ENCODE measurements around the gene CCDC85C.
A peak's percentile ranks its signal among the peaks of the same experiment; 100 is the strongest.

Gene CCDC85C

DNA sequence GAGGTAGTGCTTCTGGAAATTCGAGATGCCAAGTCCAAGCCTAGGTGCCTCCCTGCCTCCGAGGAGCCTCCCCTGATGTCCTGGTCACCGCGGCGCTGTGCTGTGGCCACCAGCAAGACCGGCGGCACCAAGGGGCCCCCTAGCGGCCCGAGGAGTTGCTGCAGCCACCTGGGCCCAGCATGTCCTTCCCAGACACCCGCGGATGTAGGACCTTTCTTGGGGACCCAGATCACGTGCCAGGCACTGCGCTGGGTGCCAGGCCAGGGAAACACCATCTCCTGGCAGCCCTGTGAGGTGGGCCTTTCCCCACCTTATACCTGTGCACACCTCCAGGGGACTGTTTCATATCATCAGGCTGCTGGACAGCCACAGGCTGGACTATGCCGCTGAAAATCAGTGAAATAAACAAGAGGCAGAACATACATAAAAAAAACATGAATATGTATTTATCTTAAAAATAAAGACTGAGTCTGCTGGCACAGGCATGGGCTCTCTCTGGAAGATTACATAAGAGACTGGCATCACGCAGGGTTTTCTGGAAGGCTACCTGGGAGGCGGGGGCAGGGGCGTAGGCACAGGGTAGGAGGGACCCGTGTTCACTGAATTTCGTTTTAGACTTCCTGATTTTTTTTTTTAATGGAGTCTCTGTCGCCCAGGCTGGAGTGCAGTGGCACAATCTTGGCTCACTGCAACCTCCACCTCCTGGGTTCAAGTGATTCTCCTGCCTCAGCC, 25.0 kb upstream of the CCDC85C start:
- DNase-seq = peak; percentile 47

DNA sequence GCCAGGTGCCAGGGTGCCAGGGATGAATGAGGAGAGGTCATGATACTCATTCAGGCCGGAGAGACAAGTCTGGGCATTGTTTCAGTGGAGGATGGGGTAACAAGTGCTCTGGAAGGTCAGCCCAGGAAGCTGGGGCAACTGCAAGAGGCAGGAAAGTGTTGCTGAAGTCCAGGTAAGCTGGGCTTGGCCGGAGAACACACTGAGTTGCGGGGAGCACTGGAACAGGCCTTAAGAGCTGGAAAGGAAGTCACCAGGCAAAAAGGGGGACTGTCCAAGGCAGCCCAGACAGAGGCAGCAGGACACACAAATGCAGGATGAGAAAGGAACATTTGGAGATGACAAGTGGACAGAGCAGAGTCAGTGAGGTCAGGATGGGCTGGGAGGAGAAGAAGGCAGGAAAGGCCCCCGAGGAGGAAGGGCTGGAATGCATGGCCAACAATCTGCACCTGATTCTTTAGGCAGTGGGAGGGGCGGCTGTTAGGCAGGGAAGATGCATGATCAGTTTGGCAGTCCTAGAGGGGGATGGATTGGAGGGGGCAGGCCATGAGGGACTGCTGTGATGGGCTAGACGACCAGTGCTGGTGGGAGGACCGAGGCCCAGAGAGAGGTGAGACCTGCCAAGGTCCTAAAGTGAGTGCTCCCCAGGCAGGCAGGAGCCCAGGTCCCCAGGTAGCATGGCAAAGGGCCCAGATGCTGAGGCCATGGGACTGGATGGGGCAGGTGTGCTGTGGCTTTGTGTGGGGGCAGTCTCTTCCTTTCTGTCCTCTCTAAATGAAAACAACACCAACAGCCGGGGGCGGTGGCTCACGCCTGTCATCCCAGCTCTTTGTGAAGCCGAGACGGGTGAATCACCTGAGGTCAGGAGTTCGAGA, 23.7 kb upstream of the CCDC85C start:
- DNase-seq = no peak

DNA sequence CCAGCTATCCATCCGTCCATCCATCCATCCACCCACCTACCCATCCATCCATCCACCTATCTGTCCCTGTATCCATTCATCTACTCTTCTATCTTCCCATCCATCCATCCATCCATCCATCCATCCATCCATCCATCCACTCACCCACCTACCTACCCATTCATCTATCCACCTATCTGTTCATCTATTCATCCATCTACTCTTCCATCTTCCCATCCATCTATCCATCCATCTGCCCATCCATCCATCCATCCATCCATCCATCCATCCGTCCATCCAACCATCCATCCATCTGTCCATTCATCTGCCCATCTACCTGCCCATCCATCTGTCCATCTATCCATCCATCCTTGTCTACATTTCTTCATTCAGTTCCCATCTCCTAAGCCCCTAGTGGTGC, 23.1 kb upstream of the CCDC85C start:
- DNase-seq = no peak

DNA sequence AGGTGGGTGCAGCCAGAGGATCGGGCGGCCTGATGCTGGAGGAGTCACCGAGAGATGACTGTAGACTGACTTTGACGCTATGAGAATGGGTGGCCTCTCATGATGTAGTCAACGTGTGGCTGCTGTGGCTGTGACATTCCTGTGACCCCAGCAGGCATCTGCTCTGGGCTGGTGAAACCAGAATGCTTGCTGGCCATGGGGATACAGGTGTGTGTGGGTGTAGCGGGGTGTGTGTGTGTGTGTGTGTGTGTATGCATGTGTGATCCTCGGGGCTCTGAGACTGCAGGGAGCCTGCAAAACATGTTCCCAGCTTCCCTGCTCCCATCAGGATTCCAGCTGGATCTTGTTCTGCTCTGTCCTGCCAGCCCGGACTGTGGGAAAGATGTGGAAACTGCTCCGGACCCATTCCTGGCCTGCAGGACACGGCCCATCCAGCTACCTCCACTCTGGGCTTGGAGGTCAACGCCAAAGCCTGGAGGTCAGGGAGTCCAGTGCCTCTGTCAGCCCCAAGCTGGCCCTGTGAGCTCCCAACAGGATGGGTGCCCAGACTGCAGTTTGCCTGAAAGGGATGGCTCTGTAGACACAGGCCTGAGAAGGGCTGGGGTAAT, 22.1 kb upstream of the CCDC85C start:
- no peak for DNase-seq

DNA sequence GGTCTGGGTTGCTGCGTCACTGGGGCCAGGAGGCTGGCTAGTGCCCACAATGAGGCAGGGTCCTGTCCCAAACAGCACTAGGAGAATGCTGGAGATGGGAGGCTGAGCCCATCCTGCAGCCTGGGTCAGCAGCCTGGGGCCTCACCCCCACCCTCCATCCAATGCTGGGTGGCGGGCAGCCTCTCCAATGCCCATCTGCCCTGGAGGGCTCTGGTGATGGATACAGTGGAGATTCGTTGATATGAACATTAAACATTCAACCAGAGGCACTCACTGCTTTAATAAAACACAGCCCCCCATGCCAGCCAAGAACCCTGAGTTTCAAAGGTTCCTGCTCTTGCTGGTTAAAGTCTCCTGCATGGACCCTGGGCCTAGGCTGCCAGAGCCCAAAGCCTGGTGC, 21.5 kb upstream of the CCDC85C start:
- no peak for DNase-seq

DNA sequence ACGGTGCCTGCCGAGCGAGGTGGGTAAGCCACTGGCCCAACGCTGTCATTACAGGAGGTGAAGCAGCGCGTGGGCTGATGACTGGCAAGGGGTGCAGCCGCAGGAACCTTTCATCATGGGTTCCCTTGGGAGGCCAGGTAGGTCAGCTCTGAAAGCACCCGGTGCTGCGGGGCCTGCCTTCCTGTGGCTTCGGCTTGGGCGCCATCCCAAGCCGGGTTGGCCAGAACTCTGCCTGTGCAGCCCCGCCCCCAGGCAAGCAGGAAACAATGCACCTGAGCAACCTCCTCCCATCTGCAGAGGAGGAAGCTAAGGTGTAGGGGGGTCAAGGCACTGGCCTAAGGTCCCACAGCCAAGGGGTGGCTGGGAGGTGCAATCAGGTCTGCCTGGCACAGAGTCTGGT, 21.0 kb upstream of the CCDC85C start:
- no peak for DNase-seq

DNA sequence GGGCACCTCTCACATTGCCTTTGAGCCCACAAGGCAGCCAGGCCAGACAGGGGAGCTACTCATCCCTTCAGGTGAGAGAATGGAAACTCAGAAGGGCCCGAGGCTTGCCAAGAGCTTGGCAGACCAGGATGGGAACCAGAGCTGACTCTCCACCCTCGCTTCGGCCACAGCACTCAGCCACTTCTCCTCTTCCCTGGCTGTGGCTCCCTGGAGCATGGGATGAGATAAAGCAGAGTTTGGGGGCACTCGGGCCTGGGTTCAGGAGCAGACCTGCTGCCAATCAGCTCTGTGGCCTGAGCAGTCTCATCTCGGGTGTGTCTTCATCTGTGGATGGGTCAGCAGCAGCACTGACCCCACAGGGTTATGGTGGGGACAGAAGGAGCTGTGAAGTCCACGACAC, 20.0 kb upstream of the CCDC85C start:
- no peak for DNase-seq

DNA sequence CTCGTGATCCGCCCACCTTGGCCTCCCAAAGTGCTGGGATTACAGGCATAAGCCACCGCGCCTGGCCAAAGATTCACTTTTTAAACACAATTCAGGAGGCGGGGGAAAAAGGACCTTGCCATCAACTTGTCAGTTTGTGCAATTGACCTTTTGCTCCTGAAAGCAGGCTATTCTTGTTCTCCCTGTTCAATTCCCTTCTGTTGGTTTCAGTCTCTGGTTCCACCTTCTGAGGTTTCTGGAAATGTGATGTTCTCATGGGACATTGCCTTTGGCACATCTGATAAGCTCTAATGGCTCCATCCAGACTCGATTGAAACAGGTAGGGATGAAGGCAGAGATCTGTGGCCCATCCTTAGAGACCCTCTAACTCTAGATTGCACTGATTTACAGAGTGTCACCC, 17.9 kb upstream of the CCDC85C start:
- DNase-seq = no peak

DNA sequence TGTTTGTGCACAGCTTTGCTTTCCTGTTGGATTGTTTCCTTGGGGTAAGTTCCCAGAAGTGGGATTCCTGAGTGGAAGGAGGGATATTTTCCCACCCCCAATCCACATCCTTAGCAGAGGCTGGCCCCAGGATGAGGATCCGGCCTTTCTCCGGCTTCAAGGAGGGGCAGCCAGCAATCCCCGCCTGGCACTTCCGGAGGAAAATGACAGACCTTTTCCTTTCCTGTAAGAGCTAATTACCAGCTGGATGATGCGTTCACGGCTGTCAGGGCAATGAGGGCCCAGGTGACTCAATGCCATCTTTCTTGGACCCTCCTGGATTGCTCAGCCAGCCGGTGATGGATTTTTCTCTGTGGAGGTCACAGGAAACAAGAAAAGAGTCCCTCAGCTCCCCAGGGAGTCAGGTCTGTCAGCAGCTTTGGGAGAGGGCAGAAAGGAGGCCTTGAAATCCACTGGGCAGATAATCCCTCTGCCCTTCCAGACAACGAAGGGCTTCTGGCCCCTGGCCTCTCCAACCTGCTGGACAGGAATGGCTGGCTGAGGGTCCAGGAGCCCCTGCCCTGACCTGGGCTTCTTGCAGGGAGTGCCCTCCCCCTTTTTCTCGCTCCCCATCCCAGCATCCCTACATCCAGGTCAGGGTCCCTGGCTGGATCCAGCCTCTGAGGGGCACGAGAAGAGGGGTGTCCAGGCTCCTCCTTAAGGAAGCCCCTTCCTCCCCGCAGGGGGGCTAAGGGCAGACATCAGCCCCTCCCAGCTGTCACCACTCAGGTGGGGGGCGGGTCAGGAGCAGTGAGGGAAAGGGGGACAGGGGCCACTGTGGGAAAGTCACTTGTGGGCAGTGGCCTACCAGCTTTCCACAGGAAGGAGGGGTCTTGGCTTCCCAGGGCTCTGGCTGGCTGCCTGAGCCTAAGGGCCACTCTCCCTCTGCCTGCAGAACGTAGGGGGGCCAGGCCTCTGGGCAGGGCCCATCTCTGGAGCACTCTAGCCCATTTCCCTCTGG, 16.1 kb upstream of the CCDC85C start:
- DNase-seq = peak; percentile 32

DNA sequence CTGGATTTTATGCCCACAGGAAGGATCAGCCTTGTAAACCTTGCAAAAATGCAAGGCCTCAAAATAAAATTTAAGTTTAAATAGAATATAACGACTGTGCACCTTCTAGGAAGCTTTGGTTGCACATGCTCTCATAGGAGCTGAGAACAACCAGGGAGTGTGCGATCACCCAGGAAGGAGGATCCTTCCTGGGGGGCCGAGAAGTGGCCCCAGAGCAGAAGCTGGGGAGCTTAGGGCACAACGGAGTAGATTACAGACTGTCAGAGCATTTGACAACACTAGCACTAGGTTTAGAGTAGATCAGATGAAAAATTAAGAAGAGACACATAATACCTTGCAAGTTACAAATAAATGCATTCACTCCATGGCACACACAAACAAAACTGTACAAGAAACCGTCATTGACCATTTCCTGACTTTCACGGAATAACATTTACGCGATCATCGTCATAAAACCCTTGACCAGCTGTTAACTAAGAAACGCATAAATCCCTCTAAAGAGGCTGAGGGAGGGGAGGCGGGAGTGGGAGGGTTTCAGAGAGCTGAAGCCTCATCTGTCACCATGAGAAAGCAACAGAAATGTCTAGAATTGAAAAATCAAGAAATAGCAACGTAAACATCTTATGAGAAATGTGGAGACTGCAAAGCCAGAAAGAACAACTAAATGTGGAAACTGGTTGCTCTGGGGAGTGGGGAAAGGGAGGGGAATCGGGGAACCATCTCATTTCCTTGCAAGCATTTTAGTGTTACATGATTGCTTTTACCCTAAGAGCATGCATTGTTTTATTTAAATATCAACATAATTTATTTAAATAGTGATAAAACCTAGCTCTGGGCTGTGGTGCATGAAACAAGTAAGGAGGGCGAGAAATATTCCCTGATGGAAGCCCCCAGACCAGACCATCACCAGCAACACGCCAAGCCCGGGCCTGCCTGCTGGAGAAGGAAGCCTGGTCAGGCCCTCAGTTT, 13.1 kb upstream of the CCDC85C start:
- no peak for DNase-seq

DNA sequence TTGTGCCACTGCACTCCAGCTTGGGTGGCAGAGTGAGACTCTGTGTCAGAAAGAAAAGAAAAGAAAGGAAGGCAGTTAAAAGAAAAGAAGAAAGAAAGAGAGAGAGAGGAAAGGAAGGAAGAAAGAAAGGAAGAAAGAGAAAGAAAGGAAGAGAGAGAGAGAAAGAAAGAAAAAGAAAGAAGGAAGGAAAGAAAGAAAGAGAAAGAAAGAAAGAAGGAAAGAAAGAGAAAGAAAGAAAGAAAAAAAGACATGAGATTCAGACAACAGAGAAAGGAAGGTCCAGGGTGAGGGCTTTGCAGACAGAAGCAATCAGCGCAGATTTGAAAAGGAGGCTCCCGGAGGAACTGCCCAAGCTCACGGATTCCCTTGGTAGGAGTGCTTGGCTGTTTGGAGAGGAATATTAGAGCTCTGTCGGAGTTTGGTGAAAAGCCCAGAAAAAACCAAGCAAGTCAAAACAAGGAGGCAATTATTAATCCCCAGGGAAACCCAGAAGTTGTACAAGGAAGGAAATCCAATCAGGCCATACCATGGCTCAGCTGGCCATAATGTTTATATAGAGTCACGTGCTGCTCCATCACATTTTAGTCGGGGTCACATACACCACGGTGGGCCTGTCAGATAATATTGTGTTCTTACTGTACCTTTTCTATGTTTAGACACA, 11.6 kb upstream of the CCDC85C start:
- DNase-seq = no peak

DNA sequence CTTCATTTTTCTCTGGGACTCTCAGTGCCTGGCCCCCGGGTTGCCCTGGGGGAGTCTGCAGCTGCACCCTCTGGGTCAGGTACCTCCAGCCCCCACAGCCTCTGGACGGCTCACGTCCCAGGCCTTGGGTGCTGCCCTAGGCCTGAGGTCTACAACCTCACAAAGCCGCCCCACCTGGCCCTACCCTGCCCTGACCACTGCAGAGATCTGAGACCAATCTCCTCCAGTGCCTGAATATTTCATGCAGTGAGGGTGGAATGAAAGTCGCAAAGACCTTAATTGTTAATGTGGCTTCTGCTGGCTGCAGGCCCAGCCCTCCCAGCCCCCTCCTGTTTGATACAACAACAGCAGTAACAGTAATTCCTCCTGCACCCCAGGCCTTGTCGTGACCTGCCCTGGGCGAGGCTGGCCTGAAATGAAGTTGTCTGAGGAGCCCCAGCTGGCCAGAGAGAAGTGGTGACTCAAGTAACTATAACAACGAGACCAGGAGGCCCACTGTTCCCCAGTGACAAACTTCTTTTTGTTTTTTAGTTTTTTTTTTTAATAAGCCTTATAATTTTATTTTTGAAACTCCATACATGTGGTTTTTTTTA, 8.8 kb upstream of the CCDC85C start:
- DNase-seq = no peak

DNA sequence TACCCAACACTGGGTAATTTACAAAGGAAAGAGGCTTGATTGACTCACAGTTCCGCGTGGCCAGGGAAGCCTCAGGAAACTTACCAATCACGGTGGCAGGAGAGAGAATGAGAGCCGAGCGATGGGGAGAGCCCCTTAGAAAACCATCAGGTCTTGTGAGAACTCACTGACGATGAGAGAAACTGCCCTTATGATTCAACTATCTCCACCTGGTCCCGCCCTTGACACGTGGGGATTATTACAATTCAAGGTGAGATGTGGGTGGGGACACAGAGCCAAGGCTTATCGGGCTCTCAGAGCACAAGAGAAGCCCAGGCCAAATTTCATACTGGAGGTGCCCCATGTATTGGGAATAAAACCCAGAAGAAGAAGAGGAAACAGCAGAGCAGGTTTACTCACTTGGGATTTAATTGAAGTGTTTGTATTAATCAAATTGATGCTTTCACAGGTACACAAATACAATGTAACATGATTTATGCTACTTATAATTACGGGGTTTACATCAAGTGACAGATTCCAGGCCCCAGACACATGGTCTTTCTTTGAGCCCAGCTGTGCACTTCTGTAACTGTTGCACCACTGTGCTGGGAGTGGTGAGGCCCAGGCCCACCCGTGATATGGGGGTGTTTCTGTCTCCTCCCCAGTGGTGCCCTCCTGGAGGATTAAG, 8.2 kb upstream of the CCDC85C start:
- no peak for DNase-seq

DNA sequence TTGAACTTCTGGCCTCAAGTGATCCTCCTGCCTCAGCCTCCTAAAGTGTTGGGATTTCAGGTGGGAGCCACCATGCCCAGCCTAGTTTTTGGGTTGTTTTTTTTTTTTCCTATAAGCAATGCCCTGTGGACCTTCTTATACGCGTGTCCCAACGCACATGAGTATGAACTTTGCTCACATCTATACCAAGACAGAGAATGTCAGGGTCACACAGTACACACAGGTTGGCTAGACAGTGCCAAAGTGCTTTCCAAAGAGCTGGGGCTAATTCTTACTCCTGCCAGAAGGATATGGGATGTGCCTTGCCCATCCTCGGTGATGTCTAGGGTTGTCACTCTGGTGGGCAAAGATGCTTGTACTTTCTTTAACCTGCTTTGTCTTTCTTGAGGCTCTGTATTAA, 7.6 kb upstream of the CCDC85C start:
- DNase-seq = no peak

DNA sequence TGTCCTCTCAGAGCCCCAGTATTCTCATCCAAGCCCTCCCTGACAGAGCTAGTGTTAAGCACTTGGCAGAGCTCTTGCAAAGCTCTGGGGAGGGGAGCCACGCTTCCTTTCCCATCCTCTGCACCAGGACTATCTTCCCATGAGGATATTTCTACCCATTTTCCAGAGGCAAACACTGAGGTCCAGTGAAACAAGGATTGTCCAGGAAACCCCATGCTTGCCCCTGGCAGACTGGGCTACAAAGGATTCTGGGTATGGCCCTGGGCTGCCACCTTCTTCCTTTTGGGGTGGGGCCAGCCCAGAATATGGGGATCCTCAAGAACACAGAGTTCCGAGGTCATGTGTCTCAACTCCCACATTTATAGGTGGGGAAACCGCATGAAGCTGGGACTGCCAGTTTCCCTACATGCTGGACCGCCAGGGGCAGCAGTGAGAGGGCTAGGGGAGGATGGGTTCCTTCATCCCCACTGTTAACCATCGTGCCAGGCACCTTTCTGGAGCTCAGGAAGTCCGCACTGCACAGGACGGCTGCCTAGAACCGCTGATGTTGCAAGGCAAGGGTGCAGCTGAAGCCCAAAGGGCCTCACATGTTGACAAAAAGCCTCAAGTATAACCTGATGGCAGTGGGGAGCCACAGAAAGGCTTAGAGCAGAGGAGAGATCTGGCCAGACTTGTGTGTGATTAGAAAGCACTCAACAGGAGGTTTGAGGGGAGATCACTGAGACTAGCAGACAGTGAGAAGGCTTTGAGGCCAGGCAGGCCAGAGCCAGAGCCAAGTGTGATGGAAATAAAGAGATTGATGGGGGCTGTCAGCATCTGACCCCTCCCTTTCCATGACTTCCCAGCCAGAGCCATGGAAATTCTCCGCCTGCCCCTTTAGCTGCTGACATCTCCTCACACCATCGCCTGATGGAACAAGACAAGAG, 5.5 kb upstream of the CCDC85C start:
- DNase-seq = no peak

DNA sequence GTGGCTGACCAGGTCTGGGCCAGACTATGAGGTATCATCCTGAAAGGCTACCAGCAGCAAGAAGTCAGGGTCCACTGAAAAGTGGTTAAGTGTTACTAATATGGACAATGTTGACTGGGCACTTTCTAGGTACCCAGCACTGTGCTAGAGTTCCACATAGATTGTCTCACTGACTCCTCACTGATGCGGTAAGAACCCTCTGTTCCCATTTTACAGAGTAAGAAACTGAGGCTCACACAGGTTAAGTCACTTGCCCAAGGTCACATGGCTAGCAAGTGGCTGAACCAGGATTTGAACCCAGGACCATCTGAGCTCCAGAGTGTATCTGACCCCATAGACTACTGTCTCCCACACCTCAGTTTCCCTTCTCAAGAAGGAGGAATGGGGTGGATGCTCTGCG, 4.6 kb upstream of the CCDC85C start:
- no peak for DNase-seq

DNA sequence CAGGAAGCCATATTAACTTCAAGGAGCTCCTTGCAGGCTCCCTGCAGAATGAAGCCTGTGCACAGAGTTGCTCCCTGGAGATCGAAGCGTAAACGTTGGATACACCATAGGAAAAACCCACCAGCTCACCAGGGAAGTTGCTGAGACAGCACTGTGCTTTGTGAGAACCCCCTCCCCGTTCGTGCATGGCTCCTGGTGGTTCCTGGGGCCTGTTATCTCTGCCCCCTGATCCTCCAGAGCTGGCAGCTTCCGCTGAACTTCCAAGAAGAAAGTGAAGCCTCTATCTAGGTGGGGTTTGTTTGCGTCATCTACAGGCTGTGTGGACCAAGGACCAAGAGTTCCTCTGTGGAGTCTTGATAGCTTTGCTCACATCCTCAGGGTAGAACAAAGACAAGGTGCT, 2.4 kb upstream of the CCDC85C start:
- no peak for DNase-seq

DNA sequence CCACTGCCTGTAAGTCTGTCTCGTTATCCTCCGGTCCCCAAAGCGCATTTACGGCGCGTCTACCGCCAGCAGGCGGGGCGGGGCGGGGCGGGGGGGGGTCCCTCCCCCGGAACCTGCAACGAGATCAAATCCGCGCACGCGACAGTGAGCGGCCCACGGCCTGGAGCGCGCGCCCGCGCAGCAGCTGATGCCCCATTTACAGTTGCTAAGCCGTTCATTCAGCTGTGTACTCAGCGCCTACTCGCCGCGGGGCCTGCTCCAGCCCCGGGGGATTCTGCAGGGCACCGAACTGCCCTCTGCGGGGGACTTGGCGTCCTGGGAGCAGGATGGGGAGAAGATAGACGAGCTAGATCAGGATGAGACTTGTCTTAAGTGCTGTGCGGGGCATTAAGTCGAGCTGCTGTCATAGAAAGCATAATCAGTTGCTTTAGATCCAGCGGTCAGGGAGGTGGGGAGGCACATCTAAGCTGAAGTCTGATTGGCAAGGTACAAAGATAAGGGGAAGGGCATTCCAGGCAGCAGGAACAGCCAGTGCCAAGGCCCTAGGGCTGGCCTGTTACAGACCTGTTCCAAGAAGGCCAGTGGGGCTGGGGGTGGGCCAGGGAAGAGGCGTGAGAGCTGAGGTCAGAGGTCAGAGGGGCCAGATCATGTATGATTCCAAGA, 1.4 kb upstream of the CCDC85C start:
- DNase-seq = peak; percentile 61

All from NCI-H226 (cell line).